ENCODE results near the gene LGALS4.
A peak's percentile ranks its signal among the peaks of the same experiment; 100 is the strongest.

LGALS4 gene

GRCh38 chr19:38842439-38843174 lies 29.9 kb upstream of the LGALS4 start:
- peak overlapping the region; percentile 13 for H2BK5ac ChIP-seq (ENCODE audit: low read length)
- no peak overlapping the region for H3K4ac ChIP-seq (ENCODE audit: low read length)
- no peak for DNase-seq (ENCODE audit: low spot score)
- H3K27ac ChIP-seq (replicated peaks; ENCODE audit: low read length): peak overlapping the region; percentile 6
- H2BK120ac ChIP-seq (ENCODE audit: low read depth, low read length): no peak overlapping the region
- no peak overlapping the region for H2BK12ac ChIP-seq (ENCODE audit: low read length)
- H3K23ac ChIP-seq (ENCODE audit: low read depth, low read length, poor library complexity): no peak overlapping the region
- H4K8ac ChIP-seq (ENCODE audit: low read depth, low read length): no peak overlapping the region
- no peak overlapping the region for H3K14ac ChIP-seq (ENCODE audit: low read length)
- no peak overlapping the region for H2AFZ ChIP-seq (ENCODE audit: low read length)
- H3K9ac ChIP-seq (ENCODE audit: low read depth, low read length, poor library complexity): peak overlapping the region; percentile 52
- H3K9me3 ChIP-seq (replicated peaks in 1 of 2; ENCODE audit: control insufficient read depth in 2 of 2, insufficient read depth in 1 of 2, low read depth in 1 of 2, low read length in 2 of 2): no peaks in the 10 kb centered on the region
- peaks cover 10% of the 10 kb centered on the region for H3K79me1 ChIP-seq (ENCODE audit: low read depth, low read length)
- H3K18ac ChIP-seq (ENCODE audit: low read length): no peak overlapping the region
- H4K91ac ChIP-seq (ENCODE audit: low read depth, low read length, poor library complexity): no peak overlapping the region
- no CpG with 5 or more reads among the region's 17 CpGs for WGBS, 2 donors (ENCODE audit: extremely low coverage in 2 of 2, insufficient read length in 2 of 2, insufficient replicate concordance in 1 of 2)
- H2AK5ac ChIP-seq (ENCODE audit: low read depth, low read length): no peak overlapping the region
- no peak overlapping the region for H3K4me3 ChIP-seq (ENCODE audit: low read length in 2 of 2)
- no peak overlapping the region for H3K4me2 ChIP-seq (ENCODE audit: insufficient read depth, low read length, poor library complexity, severe bottlenecking)
- no peak overlapping the region for H2BK15ac ChIP-seq (ENCODE audit: low read length)
- peaks cover 0 to 2% of the 10 kb centered on the region in 2 donors for H3K4me1 ChIP-seq (ENCODE audit: control insufficient read depth in 2 of 2, insufficient read depth in 1 of 2, low read depth in 1 of 2, low read length in 2 of 2)
- no peaks in the 10 kb centered on the region for H3K27me3 ChIP-seq (ENCODE audit: control insufficient read depth in 3 of 3, insufficient read depth in 3 of 3, low read depth in 1 of 3, low read length in 3 of 3)
- H3K36me3 ChIP-seq (replicated peaks in 1 of 2; ENCODE audit: control insufficient read depth in 2 of 2, insufficient read depth in 2 of 2, low read length in 2 of 2): peaks cover 87 to 100% of the 10 kb centered on the region in 2 donors

GRCh38 chr19:38841787-38842438 lies 29.2 kb upstream of the LGALS4 start:
- no peak overlapping the region for H3K18ac ChIP-seq (ENCODE audit: low read length)
- no peak overlapping the region for H3K4me3 ChIP-seq (ENCODE audit: low read length in 2 of 2)
- H3K79me1 ChIP-seq (ENCODE audit: low read depth, low read length): peaks cover 9% of the 10 kb centered on the region
- no peak overlapping the region for H3K4me2 ChIP-seq (ENCODE audit: insufficient read depth, low read length, poor library complexity, severe bottlenecking)
- H2BK120ac ChIP-seq (ENCODE audit: low read depth, low read length): no peak overlapping the region
- H3K23ac ChIP-seq (ENCODE audit: low read depth, low read length, poor library complexity): no peak overlapping the region
- no peak overlapping the region for H3K9ac ChIP-seq (ENCODE audit: low read depth, low read length, poor library complexity)
- H3K36me3 ChIP-seq (replicated peaks in 1 of 2; ENCODE audit: control insufficient read depth in 2 of 2, insufficient read depth in 2 of 2, low read length in 2 of 2): peaks cover 87 to 100% of the 10 kb centered on the region in 2 donors
- no peak for DNase-seq (ENCODE audit: low spot score)
- H2AFZ ChIP-seq (ENCODE audit: low read length): no peak overlapping the region
- no peak overlapping the region for H4K8ac ChIP-seq (ENCODE audit: low read depth, low read length)
- H2BK5ac ChIP-seq (ENCODE audit: low read length): no peak overlapping the region
- H3K27ac ChIP-seq (replicated peaks; ENCODE audit: low read length): no peak overlapping the region
- no peaks in the 10 kb centered on the region for H3K27me3 ChIP-seq (ENCODE audit: control insufficient read depth in 3 of 3, insufficient read depth in 3 of 3, low read depth in 1 of 3, low read length in 3 of 3)
- H2BK12ac ChIP-seq (ENCODE audit: low read length): no peak overlapping the region
- no peak overlapping the region for H2BK15ac ChIP-seq (ENCODE audit: low read length)
- no CpG with 5 or more reads among the region's 19 CpGs for WGBS, 2 donors (ENCODE audit: extremely low coverage in 2 of 2, insufficient read length in 2 of 2, insufficient replicate concordance in 1 of 2)
- H3K4me1 ChIP-seq (ENCODE audit: control insufficient read depth in 2 of 2, insufficient read depth in 1 of 2, low read depth in 1 of 2, low read length in 2 of 2): peaks cover 0 to 2% of the 10 kb centered on the region in 2 donors
- no peaks in the 10 kb centered on the region for H3K9me3 ChIP-seq (replicated peaks in 1 of 2; ENCODE audit: control insufficient read depth in 2 of 2, insufficient read depth in 1 of 2, low read depth in 1 of 2, low read length in 2 of 2)
- no peak overlapping the region for H4K91ac ChIP-seq (ENCODE audit: low read depth, low read length, poor library complexity)
- no peak overlapping the region for H2AK5ac ChIP-seq (ENCODE audit: low read depth, low read length)
- no peak overlapping the region for H3K4ac ChIP-seq (ENCODE audit: low read length)
- no peak overlapping the region for H3K14ac ChIP-seq (ENCODE audit: low read length)

GRCh38 chr19:38841180-38841766 lies 28.5 kb upstream of the LGALS4 start:
- Histone ChIP-seq H2BK5ac (ENCODE audit: low read length) (no peak overlapping the region), H3K27me3 (ENCODE audit: control insufficient read depth in 3 of 3, insufficient read depth in 3 of 3, low read depth in 1 of 3, low read length in 3 of 3) (no peaks in the 10 kb centered on the region), H4K8ac (ENCODE audit: low read depth, low read length) (no peak overlapping the region), H3K14ac (ENCODE audit: low read length) (no peak overlapping the region), H3K36me3 (replicated peaks in 1 of 2; ENCODE audit: control insufficient read depth in 2 of 2, insufficient read depth in 2 of 2, low read length in 2 of 2) (peaks cover 89 to 100% of the 10 kb centered on the region in 2 donors), H3K4me2 (ENCODE audit: insufficient read depth, low read length, poor library complexity, severe bottlenecking) (no peak overlapping the region), H2BK15ac (ENCODE audit: low read length) (no peak overlapping the region), H2BK12ac (ENCODE audit: low read length) (no peak overlapping the region), H2BK120ac (ENCODE audit: low read depth, low read length) (no peak overlapping the region), H3K9me3 (replicated peaks in 1 of 2; ENCODE audit: control insufficient read depth in 2 of 2, insufficient read depth in 1 of 2, low read depth in 1 of 2, low read length in 2 of 2) (no peaks in the 10 kb centered on the region), H3K4me3 (ENCODE audit: low read length in 2 of 2) (no peak overlapping the region), H3K9ac (ENCODE audit: low read depth, low read length, poor library complexity) (no peak overlapping the region), H4K91ac (ENCODE audit: low read depth, low read length, poor library complexity) (no peak overlapping the region), H3K4me1 (ENCODE audit: control insufficient read depth in 2 of 2, insufficient read depth in 1 of 2, low read depth in 1 of 2, low read length in 2 of 2) (peaks cover 0 to 2% of the 10 kb centered on the region in 2 donors), H3K23ac (ENCODE audit: low read depth, low read length, poor library complexity) (no peak overlapping the region), H3K27ac (replicated peaks; ENCODE audit: low read length) (no peak overlapping the region), H3K18ac (ENCODE audit: low read length) (no peak overlapping the region), H2AK5ac (ENCODE audit: low read depth, low read length) (no peak overlapping the region), H2AFZ (ENCODE audit: low read length) (no peak overlapping the region), H3K4ac (ENCODE audit: low read length) (no peak overlapping the region), H3K79me1 (ENCODE audit: low read depth, low read length) (peaks cover 8% of the 10 kb centered on the region)
- no CpG with 5 or more reads among the region's 12 CpGs for WGBS, 2 donors (ENCODE audit: extremely low coverage in 2 of 2, insufficient read length in 2 of 2, insufficient replicate concordance in 1 of 2)
- no peak for DNase-seq (ENCODE audit: low spot score)

- Histone ChIP-seq H2AK5ac (ENCODE audit: low read depth, low read length) (no peak overlapping the region), H2BK5ac (ENCODE audit: low read length) (no peak overlapping the region), H3K36me3 (replicated peaks in 1 of 2; ENCODE audit: control insufficient read depth in 2 of 2, insufficient read depth in 2 of 2, low read length in 2 of 2) (peaks cover 87 to 100% of the 10 kb centered on the region in 2 donors), H3K79me1 (ENCODE audit: low read depth, low read length) (peaks cover 8% of the 10 kb centered on the region), H3K4me3 (ENCODE audit: low read length in 2 of 2) (no peak overlapping the region), H3K4me1 (ENCODE audit: control insufficient read depth in 2 of 2, insufficient read depth in 1 of 2, low read depth in 1 of 2, low read length in 2 of 2) (no peaks in the 10 kb centered on the region), H3K27me3 (ENCODE audit: control insufficient read depth in 3 of 3, insufficient read depth in 3 of 3, low read depth in 1 of 3, low read length in 3 of 3) (no peaks in the 10 kb centered on the region), H3K27ac (replicated peaks; ENCODE audit: low read length) (no peak overlapping the region), H3K14ac (ENCODE audit: low read length) (no peak overlapping the region), H3K4me2 (ENCODE audit: insufficient read depth, low read length, poor library complexity, severe bottlenecking) (no peak overlapping the region), H3K23ac (ENCODE audit: low read depth, low read length, poor library complexity) (no peak overlapping the region), H2AFZ (ENCODE audit: low read length) (no peak overlapping the region), H2BK15ac (ENCODE audit: low read length) (no peak overlapping the region), H4K91ac (ENCODE audit: low read depth, low read length, poor library complexity) (no peak overlapping the region), H4K8ac (ENCODE audit: low read depth, low read length) (no peak overlapping the region), H3K9me3 (replicated peaks in 1 of 2; ENCODE audit: control insufficient read depth in 2 of 2, insufficient read depth in 1 of 2, low read depth in 1 of 2, low read length in 2 of 2) (no peaks in the 10 kb centered on the region), H2BK120ac (ENCODE audit: low read depth, low read length) (no peak overlapping the region), H2BK12ac (ENCODE audit: low read length) (no peak overlapping the region), H3K9ac (ENCODE audit: low read depth, low read length, poor library complexity) (no peak overlapping the region), H3K18ac (ENCODE audit: low read length) (no peak overlapping the region), H3K4ac (ENCODE audit: low read length) (no peak overlapping the region)
- no CpG with 5 or more reads among the region's 5 CpGs for WGBS, 2 donors (ENCODE audit: extremely low coverage in 2 of 2, insufficient read length in 2 of 2, insufficient replicate concordance in 1 of 2)
- DNase-seq (ENCODE audit: low spot score): no peak
Observed at GRCh38 chr19:38840583-38840968, 27.8 kb upstream of the LGALS4 start.
